Measurements from ENCODE around the gene MBD3. TPM values are rescaled to one million over a fixed set of nuclear protein-coding genes. Genes with fewer than 3 reads are reported as not detected.

The MBD3 gene
- total RNA-seq, 1 donor from 2014 or later = 140 TPM

DNA sequence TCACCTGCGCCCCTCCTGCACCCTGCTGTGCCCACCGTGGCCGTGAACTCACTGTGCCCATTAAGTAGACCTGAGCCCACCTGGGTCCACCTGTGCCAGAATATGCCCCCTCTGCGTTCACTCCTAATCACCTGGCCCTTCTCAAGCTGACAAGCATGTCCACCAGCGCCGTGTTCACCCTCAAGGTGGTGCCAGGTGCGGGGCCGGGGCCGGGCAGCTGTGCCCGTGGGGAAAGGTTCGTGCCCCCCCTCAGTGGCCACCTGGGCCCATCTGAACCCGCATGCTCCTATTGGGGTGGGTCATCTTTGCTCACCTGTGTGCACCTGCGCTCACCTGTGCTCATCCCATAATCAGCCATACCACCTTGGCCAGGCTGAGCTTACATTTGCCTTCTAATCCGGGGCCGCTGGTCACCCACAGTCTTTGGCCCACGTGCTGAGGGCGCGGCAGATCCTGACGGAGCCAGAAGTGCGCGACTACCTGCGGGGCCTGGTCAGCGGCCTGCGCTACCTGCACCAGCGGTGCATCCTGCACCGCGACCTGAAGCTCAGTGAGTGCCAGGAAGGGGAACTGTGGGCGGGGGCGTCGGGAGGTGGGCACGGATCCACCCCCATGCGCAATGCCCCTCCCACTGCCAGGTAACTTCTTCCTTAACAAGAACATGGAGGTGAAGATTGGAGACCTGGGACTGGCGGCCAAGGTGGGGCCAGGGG lies 66.4 kb downstream of the MBD3 start:
- intact Hi-C loops (cut with micrococcal nuclease) = no loop called here
- Mint-ChIP-seq H3K36me3 (ENCODE audit: low read depth) (no peaks in the 10 kb centered on the region), H3K4me3 (no peak overlapping the region), H3K27me3 (peaks cover 20% of the 10 kb centered on the region), H3K9me3 (no peaks in the 10 kb centered on the region), H3K27ac (no peak overlapping the region), H3K4me1 (no peaks in the 10 kb centered on the region)
- DNase-seq = no peak

- Mint-ChIP-seq H3K4me3 (no peak overlapping the region), H3K9me3 (no peaks in the 10 kb centered on the region), H3K36me3 (ENCODE audit: low read depth) (no peaks in the 10 kb centered on the region), H3K27me3 (peaks cover 20% of the 10 kb centered on the region), H3K4me1 (no peaks in the 10 kb centered on the region), H3K27ac (no peak overlapping the region)
- DNase-seq = no peak
- intact Hi-C loops (cut with micrococcal nuclease) = no loop called here
These were observed 67.3 kb downstream of the MBD3 start for GRCh38 chr19:1525343-1525742.

DNA sequence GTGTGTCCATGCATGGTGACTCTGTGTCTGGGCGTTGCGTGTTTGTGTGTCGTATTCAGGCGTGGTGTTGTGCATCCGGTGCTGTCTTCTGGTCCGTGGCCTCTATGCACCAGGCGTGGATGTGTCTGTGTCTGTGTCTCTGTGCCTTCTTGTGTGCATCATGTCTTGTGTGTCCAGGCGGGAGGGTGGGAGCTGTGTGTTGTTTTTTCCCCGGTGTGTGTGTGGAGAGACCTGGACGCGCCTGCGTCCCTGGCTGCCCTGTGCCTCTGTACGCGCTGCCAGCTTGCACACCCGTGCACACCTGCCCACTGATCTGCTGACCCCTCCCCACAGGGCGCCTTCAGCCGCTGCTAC lies 67.7 kb downstream of the MBD3 start:
- no peak overlapping the region for H3K4me3 Mint-ChIP-seq
- H3K36me3 Mint-ChIP-seq (ENCODE audit: low read depth) = no peaks in the 10 kb centered on the region
- no peak for DNase-seq
- H3K27me3 Mint-ChIP-seq = peaks cover 20% of the 10 kb centered on the region
- no peaks in the 10 kb centered on the region for H3K9me3 Mint-ChIP-seq
- H3K27ac Mint-ChIP-seq = no peak overlapping the region
- H3K4me1 Mint-ChIP-seq = no peaks in the 10 kb centered on the region
- intact Hi-C loops (cut with micrococcal nuclease) = no loop called here

DNA sequence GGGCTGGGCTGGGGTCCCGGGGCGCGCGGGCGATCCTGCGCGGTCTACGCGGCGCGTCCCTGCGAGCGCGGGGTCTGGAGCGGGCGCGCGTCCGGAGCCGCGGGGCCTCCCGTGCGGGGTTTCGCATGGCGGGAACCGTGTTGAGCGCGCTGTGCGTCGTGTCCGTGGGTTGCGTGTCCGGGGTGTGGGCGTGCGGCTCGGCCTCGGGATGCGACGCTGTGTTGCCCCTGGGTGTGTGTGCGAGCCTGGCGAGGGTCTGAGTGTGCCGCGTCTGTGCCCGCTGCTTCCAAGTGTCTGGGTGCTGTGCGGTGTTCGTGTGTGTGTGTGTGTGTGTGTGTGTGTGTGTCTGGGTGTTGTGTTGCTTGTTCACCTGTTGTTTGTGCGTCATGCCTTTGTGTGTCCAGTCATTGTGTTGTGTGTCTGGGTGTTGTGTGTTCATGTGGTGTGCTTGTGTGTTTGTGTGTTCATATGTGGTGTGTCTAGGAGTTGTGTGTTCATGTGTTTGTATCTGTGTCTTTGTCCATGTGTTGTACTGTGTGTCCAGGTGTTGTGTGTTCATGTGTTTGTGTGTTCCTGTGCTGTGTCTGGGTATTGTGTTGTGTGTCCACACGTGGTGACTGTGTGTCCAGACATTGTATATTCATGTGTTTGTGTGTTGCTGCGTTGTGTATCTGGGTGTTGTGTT lies 68.2 kb downstream of the MBD3 start:
- Mint-ChIP-seq H3K27ac (no peak overlapping the region), H3K36me3 (ENCODE audit: low read depth) (no peaks in the 10 kb centered on the region), H3K27me3 (peaks cover 20% of the 10 kb centered on the region), H3K4me3 (no peak overlapping the region), H3K4me1 (no peaks in the 10 kb centered on the region), H3K9me3 (no peaks in the 10 kb centered on the region)
- intact Hi-C loops (cut with micrococcal nuclease) = no loop called here
- DNase-seq = no peak

Other genes with a start within 250 kb of the MBD3 start
- 108 and 110 TPM in 2 replicates for gene NDUFS7, start 209.0 kb downstream of the MBD3 start, total RNA-seq
- 28.8 and 32.6 TPM in 2 replicates for gene GAMT, start 191.3 kb downstream of the MBD3 start, total RNA-seq
- 299 and 323 TPM in 2 replicates for gene DAZAP1, start 185.3 kb downstream of the MBD3 start, total RNA-seq
- gene RPS15, start 154.5 kb downstream of the MBD3 start, total RNA-seq = 1,536 and 1,542 TPM in 2 replicates
- gene APC2, start 142.7 kb downstream of the MBD3 start, total RNA-seq = 0.16 and 0.24 TPM in 2 replicates
- gene C19orf25, start 113.7 kb downstream of the MBD3 start, total RNA-seq = 34.0 and 38.0 TPM in 2 replicates
- gene PCSK4, start 102.5 kb downstream of the MBD3 start, total RNA-seq = 1.0 and 1.6 TPM in 2 replicates
- 1.1 and 1.7 TPM in 2 replicates for gene REEP6, start 101.7 kb downstream of the MBD3 start, total RNA-seq
- 5.4 and 6.6 TPM in 2 replicates for gene ADAMTSL5, start 79.8 kb downstream of the MBD3 start, total RNA-seq
- not detected in 2 replicates for gene PLK5, start 68.8 kb downstream of the MBD3 start, total RNA-seq
- gene MEX3D, start 24.5 kb downstream of the MBD3 start, total RNA-seq = 15.9 and 16.1 TPM in 2 replicates
- gene UQCR11, start 12.6 kb upstream of the MBD3 start, total RNA-seq = 194 and 195 TPM in 2 replicates
- gene TCF3, start 59.8 kb upstream of the MBD3 start, total RNA-seq = 147 and 154 TPM in 2 replicates
- gene ONECUT3, start 160.6 kb upstream of the MBD3 start, total RNA-seq = not detected in 2 replicates
- 3.6 and 4.2 TPM in 2 replicates for gene ATP8B3, start 219.4 kb upstream of the MBD3 start, total RNA-seq

Data from activated CD4-positive, alpha-beta T cell treated with anti-CD3 and anti-CD28 coated beads, Interleukin-2, amount 10 ng/mL, durations not matched to agents 24 days and 14 days (primary cell).